HG02973 (cell line): ENCODE results near the gene INF2.

Experiments
- ATAC-seq: cut with Tn5 transposase; IDR thresholded peaks from one replicate; pipeline ENCODE4 v1.9.1; 2021; ENCODE audit warnings: moderate library complexity; ENCODE audit not compliant: unreplicated experiment

INF2 gene

GRCh38 chr14:104701383-104702076 is 12.1 kb downstream of the INF2 start:
- ATAC-seq: no peak

- ATAC-seq: no peak
These were observed 12.7 kb downstream of the INF2 start for GRCh38 chr14:104702106-104702505.

- ATAC-seq: no peak
These were observed 13.3 kb downstream of the INF2 start for GRCh38 chr14:104702673-104703072.

GRCh38 chr14:104703269-104703668 is 13.9 kb downstream of the INF2 start:
- ATAC-seq: no peak

- ATAC-seq: no peak
These were observed 14.8 kb downstream of the INF2 start for GRCh38 chr14:104704252-104704651.

GRCh38 chr14:104705340-104706047 is 16.1 kb downstream of the INF2 start:
- ATAC-seq: no peak

- ATAC-seq: no peak
These were observed 17.6 kb downstream of the INF2 start for GRCh38 chr14:104706733-104707607.

- no peak for ATAC-seq
These were observed 18.5 kb downstream of the INF2 start for GRCh38 chr14:104707608-104708595.

- no peak for ATAC-seq
These were observed 19.3 kb downstream of the INF2 start for GRCh38 chr14:104708606-104709268.

- ATAC-seq: no peak
These were observed 20.1 kb downstream of the INF2 start for GRCh38 chr14:104709387-104710039.

GRCh38 chr14:104710071-104710735 is 20.8 kb downstream of the INF2 start:
- ATAC-seq: no peak

GRCh38 chr14:104712881-104713734 is 23.7 kb downstream of the INF2 start:
- no peak for ATAC-seq

- ATAC-seq: no peak
These were observed 24.6 kb downstream of the INF2 start for GRCh38 chr14:104714066-104714465.

GRCh38 chr14:104714681-104715080 is 25.3 kb downstream of the INF2 start:
- no peak for ATAC-seq

- no peak for ATAC-seq
These were observed 26.0 kb downstream of the INF2 start for GRCh38 chr14:104715416-104715815.

GRCh38 chr14:104715871-104716270 is 26.5 kb downstream of the INF2 start:
- no peak for ATAC-seq

- no peak for ATAC-seq
These were observed 27.7 kb downstream of the INF2 start for GRCh38 chr14:104717137-104717536.

- no peak for ATAC-seq
These were observed 28.2 kb downstream of the INF2 start for GRCh38 chr14:104717646-104718045.
